Measurements from ENCODE around the gene NIT1. TPM values are rescaled to one million over a fixed set of nuclear protein-coding genes. Genes with fewer than 3 reads are reported as not detected.
A peak's percentile ranks its signal among the peaks of the same experiment; 100 is the strongest.

NIT1 gene
- total and polyA plus RNA-seq, 10 donors, result 27.7 to 48.2 (median 39.1) TPM

- Histone ChIP-seq H3K4me1 (peaks cover 26 to 73% (median 52%) of the 10 kb centered on the region in 6 donors), H3K36me3 (peaks cover 0 to 65% (median 30%) of the 10 kb centered on the region in 6 donors), H3K27ac (peak overlapping the region in 2 of 8 donors; percentile 2 to 25), H3K4me3 (no peak overlapping the region), H3K27me3 (replicated peaks in 1 of 7) (no peaks in the 10 kb centered on the region), H3K9me3 (no peaks in the 10 kb centered on the region)
- 74 to 85% (median 80%) methylated on average over 7 of the region's 7 CpGs for WGBS, 5 donors
- intact Hi-C loops (cut with DNase I; ENCODE audit: low total_unique reads), result no loop called here
- DNase-seq, result no peak
- TF ChIP-seq POLR2AphosphoS5 (IDR thresholded peaks at IDR 0.05), result no peak
- no peak for TF ChIP-seq CTCF (IDR thresholded peaks at IDR 0.05 in 8 of 11, conservative IDR thresholded peaks at IDR 0.05 in 3 of 11)
- TF ChIP-seq POLR2A (IDR thresholded peaks at IDR 0.05), result no peak
Observed at GRCh38 chr1:161162052-161162451, 44.1 kb downstream of the NIT1 start.

- peak; percentile 69 for DNase-seq
- intact Hi-C loops (cut with DNase I; ENCODE audit: low total_unique reads), result no loop called here
- 94 to 97% (median 95%) methylated on average over 10 of the region's 10 CpGs for WGBS, 5 donors
- Histone ChIP-seq H3K27me3 (replicated peaks in 1 of 7) (no peaks in the 10 kb centered on the region), H3K4me1 (peaks cover 30 to 80% (median 60%) of the 10 kb centered on the region in 6 donors), H3K9me3 (no peaks in the 10 kb centered on the region), H3K27ac (no peak overlapping the region), H3K4me3 (no peak overlapping the region), H3K36me3 (peaks cover 0 to 57% (median 28%) of the 10 kb centered on the region in 6 donors)
- TF ChIP-seq POLR2AphosphoS5 (IDR thresholded peaks at IDR 0.05), result no peak
- no peak for TF ChIP-seq CTCF (IDR thresholded peaks at IDR 0.05 in 8 of 11, conservative IDR thresholded peaks at IDR 0.05 in 3 of 11)
- TF ChIP-seq POLR2A (IDR thresholded peaks at IDR 0.05), result no peak
Observed at GRCh38 chr1:161162806-161163205, 44.9 kb downstream of the NIT1 start.

DNA sequence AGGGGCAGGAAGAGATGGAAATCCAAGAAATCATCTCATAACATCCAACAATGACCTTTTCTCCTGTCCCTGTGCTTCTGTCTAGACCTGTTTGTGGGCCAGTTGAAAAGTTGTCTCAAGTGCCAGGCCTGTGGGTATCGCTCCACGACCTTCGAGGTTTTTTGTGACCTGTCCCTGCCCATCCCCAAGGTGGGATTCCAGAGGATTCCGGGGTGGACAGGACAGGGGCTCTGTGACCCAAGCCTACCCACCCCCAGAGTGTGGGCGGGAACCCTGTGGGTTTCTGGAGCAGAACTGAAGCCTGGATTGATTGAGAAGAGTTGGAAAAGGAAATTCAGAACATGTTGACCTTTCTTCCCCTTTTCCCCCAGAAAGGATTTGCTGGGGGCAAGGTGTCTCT lies 45.9 kb downstream of the NIT1 start:
- Histone ChIP-seq H3K27me3 (replicated peaks in 1 of 7) (no peaks in the 10 kb centered on the region), H3K9me3 (no peaks in the 10 kb centered on the region), H3K36me3 (peaks cover 0 to 50% (median 25%) of the 10 kb centered on the region in 6 donors), H3K27ac (peak overlapping the region in 2 of 8 donors; percentile 9 to 16), H3K4me1 (peaks cover 30 to 78% (median 61%) of the 10 kb centered on the region in 6 donors), H3K4me3 (no peak overlapping the region)
- TF ChIP-seq CTCF (IDR thresholded peaks at IDR 0.05 in 8 of 11, conservative IDR thresholded peaks at IDR 0.05 in 3 of 11), result no peak
- TF ChIP-seq POLR2AphosphoS5 (IDR thresholded peaks at IDR 0.05), result no peak
- TF ChIP-seq POLR2A (IDR thresholded peaks at IDR 0.05), result no peak
- peak; percentile 73 for DNase-seq
- intact Hi-C loops (cut with DNase I; ENCODE audit: low total_unique reads), result no loop called here
- WGBS, 5 donors, result 91 to 98% (median 95%) methylated on average over 5 of the region's 5 CpGs

DNA sequence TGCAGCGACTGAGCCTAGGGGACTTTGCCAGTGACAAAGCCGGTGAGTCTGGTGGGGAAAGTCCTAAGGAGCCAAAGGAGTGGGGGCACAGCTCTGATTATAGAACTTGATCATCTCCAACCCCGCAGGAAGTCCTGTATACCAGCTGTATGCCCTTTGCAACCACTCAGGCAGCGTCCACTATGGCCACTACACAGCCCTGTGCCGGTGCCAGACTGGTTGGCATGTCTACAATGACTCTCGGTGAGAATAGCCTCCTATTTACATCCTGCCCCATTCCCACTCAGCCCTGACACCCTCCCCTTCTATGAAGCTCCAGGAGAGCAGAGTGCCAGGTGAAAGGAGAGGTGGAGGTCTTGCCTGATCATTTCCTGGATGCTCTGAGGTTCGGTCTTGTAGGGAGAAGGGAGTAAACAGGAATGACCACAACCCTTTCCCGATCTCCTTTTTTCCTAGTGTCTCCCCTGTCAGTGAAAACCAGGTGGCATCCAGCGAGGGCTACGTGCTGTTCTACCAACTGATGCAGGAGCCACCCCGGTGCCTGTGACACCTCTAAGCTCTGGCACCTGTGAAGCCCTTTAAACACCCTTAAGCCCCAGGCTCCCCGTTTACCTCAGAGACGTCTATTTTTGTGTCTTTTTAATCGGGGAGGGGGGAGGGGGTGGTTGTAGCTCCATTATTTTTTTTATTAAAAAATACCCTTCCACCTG lies 47.2 kb downstream of the NIT1 start:
- peak overlapping the region; percentile 87 to 92 (median 88) for H3K27ac ChIP-seq
- intact Hi-C loops (cut with DNase I; ENCODE audit: low total_unique reads), result no loop called here
- 68 to 75% (median 71%) methylated on average over 14 of the region's 14 CpGs for WGBS, 5 donors
- H3K9me3 ChIP-seq, result no peaks in the 10 kb centered on the region
- H3K27me3 ChIP-seq (replicated peaks in 1 of 7), result no peaks in the 10 kb centered on the region
- peaks cover 24 to 68% (median 53%) of the 10 kb centered on the region in 6 donors for H3K4me1 ChIP-seq
- TF ChIP-seq POLR2A (IDR thresholded peaks at IDR 0.05) (no peak), CTCF (IDR thresholded peaks at IDR 0.05 in 8 of 11, conservative IDR thresholded peaks at IDR 0.05 in 3 of 11) (no peak), POLR2AphosphoS5 (IDR thresholded peaks at IDR 0.05) (no peak)
- peaks cover 0 to 63% (median 32%) of the 10 kb centered on the region in 6 donors for H3K36me3 ChIP-seq
- peak; percentile 71 for DNase-seq
- H3K4me3 ChIP-seq, result peak overlapping the region in 6 of 8 donors; percentile 64 to 95 (median 81)

Measured in spleen (tissue), 11 donors.